ENCODE results near the gene CT45A10.
"Not testable (repeated sequence)": the region's sequence is repeated elsewhere in the genome, so short reads cannot be mapped to it uniquely, and the experiment has no call there.

The CT45A10 gene

GRCh38 chrX:135893294-135893817, at the start of gene CT45A10, which contains the start of gene SAGE1:
CT45A10 (minus strand) TSS chrX:135893444; CDS start chrX:135885344, 8,100 bp downstream.
SAGE1 (plus strand) TSS chrX:135893716; CDS start chrX:135896243, 2,527 bp downstream.
- no peak for DNase-seq

- peak; percentile 28 for DNase-seq
These were observed 38.6 kb upstream of the CT45A10 start for GRCh38 chrX:135931644-135932487.

GRCh38 chrX:135927897-135928296, 34.7 kb upstream of the CT45A10 start:
- DNase-seq = no peak

DNA sequence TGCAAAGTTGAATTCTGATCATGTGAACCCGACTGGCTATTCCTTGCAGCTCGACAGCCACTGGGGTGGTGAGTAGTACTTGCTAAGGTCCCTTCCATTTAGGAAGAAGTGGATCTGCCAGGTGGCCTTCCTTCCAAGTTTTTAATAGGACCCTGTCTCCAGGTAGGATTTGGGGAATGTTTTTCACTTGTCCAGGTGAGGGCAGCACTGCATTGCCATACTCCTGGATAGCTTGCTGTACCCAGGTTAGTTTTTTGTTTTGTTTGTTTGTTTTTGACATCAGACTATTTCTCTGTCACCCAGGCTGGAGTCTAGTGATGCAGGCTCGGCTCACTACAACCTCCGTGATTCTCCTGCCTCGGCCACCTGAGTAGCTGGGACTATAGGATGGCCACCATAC, 30.1 kb upstream of the CT45A10 start:
- DNase-seq = peak; percentile 1

GRCh38 chrX:135920516-135920915, 27.3 kb upstream of the CT45A10 start:
- DNase-seq = not testable (repeated sequence)

DNA sequence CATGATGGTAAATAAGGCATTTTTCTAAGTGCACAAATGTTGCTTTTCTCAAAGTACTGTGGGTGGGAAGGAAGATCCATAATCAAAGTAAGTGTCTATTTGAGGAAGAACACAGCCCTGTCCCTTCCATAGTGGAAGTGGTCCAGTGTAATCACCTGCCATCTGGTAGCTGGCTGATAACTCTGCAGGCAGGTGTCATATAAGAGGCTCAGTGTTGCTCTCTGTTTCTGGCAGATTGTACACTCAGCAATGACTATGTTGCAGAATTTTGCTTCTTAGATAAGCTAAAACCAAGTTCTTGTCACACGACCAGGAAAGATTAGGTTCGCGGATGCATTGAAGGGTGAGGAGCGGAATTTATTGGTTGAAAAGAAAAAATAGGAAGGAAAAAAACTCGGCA, 21.2 kb upstream of the CT45A10 start:
- DNase-seq = no peak

GRCh38 chrX:135910251-135910650, 17.0 kb upstream of the CT45A10 start:
- no peak for DNase-seq

GRCh38 chrX:135892781-135893180, 463 bp downstream of the CT45A10 start:
- no peak for DNase-seq

- DNase-seq = no peak
These were observed 3.1 kb downstream of the CT45A10 start for GRCh38 chrX:135890087-135890585.

GRCh38 chrX:135888976-135889375, 4.3 kb downstream of the CT45A10 start:
- DNase-seq = peak; percentile 1

DNA sequence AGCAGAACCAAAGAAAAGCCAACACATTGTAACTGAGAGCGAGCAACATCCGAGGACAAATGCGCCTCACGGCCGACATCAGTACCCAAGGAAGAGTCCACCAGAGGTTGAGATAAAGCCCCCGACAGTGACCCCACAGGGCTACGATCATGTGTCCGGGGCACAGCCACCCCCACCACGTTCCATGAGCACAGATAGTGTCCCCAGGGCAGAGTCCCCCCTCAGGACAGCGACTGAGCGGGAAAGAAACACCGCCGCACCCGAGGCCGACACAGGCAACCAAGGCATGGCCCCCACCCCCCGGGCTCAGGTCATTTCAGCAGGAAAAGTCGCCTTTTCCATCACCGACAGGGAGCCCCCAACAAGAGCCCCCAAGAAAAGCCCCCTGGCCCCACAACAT, 5.0 kb downstream of the CT45A10 start:
- DNase-seq = not testable (repeated sequence)

- not testable (repeated sequence) for DNase-seq
These were observed 10.5 kb downstream of the CT45A10 start for GRCh38 chrX:135882741-135883140.

DNA sequence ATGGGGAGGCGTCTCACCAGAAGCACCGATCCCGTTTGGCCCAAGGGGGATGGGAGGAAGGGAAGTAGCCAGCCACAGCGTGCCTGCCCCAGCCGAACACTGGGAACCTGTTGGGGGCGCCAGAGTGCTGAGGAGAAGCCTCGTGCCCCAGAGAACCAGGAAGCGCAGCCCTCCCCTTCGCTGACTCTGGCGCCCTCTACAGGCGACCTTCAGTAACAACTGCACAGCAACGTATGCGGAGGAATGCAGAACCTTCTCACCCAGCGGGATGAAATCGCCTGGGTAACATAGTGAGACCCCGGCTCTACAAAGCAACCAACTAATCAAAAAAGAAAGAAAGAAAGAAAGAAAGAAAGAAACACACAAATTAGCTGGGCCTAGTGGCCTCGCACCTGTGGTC, 21.5 kb downstream of the CT45A10 start, which contains the start of gene CT45A9:
Gene CT45A9 (minus strand): TSS at position 101 of the 400 bp plus-strand sequence. CDS start 3,751 bp downstream, outside the sequence.
- not testable (repeated sequence) for DNase-seq

- DNase-seq = not testable (repeated sequence)
These were observed 38.8 kb downstream of the CT45A10 start, which contains the start of gene CT45A8 for GRCh38 chrX:135854438-135854837. CT45A8 (minus strand) TSS chrX:135854538; CDS start chrX:135850783, 3,755 bp downstream.

- not testable (repeated sequence) for DNase-seq
These were observed 56.1 kb downstream of the CT45A10 start, which contains the start of gene CT45A7 for GRCh38 chrX:135837180-135837579. CT45A7 (minus strand) TSS chrX:135837280; CDS start chrX:135833533, 3,747 bp downstream.
